ENCODE results near the gene STXBP5. TPM values are rescaled to one million over a fixed set of nuclear protein-coding genes. Genes with fewer than 3 reads are reported as not detected.

The STXBP5 gene
- total and polyA plus RNA-seq, 2 donors (not counting 1 experiment from before 2014, with no cell fraction given) = 4.6 to 24.1 TPM

- DNase-seq (no peak), ATAC-seq (ENCODE audit: low read depth) (no peak)
- TF ChIP-seq CTCF (IDR thresholded peaks at IDR 0.05) (no peak), EZH2 (IDR thresholded peaks at IDR 0.05; ENCODE audit: borderline replicate concordance, insufficient read depth, low read depth, low read length, poor library complexity, severe bottlenecking) (no peak)
- no peak overlapping the region for H3K4me3 Mint-ChIP-seq
- no peak overlapping the region for H3K27ac Mint-ChIP-seq
- Histone ChIP-seq H3K4me3 (ENCODE audit: control extremely low read depth in 1 of 5, extremely low read depth in 1 of 5, insufficient read depth in 1 of 5, low read depth in 2 of 5, low read length in 4 of 5) (no peak overlapping the region), H3K4me1 (ENCODE audit: control insufficient read depth in 2 of 2, insufficient read depth in 2 of 2, low read length in 2 of 2) (peaks cover 0 to 1% of the 10 kb centered on the region in 2 donors), H3K9ac (ENCODE audit: low read length) (no peak overlapping the region), H4K20me1 (ENCODE audit: control insufficient read depth, insufficient read depth, low read length, poor library complexity, severe bottlenecking) (no peaks in the 10 kb centered on the region), H3K27me3 (replicated peaks in 1 of 4; ENCODE audit: control extremely low read depth in 1 of 4, control insufficient read depth in 3 of 4, insufficient read depth in 4 of 4, low read length in 3 of 4) (no peaks in the 10 kb centered on the region), H3K79me2 (ENCODE audit: control insufficient read depth, insufficient read depth, low read length) (no peaks in the 10 kb centered on the region), H3K36me3 (replicated peaks in 1 of 2; ENCODE audit: control extremely low read depth in 1 of 2, control insufficient read depth in 1 of 2, extremely low read depth in 1 of 2, insufficient read depth in 2 of 2, low read length in 1 of 2) (no peaks in the 10 kb centered on the region), H3K4me2 (replicated peaks; ENCODE audit: low read depth, low read length, poor library complexity, severe bottlenecking) (no peak overlapping the region), H3K9me3 (ENCODE audit: control extremely low read depth in 1 of 3, control insufficient read depth in 2 of 3, insufficient read depth in 1 of 3, low read length in 2 of 3) (no peaks in the 10 kb centered on the region), H3K27ac (ENCODE audit: low read length in 2 of 2) (no peak overlapping the region), H2AFZ (ENCODE audit: insufficient read depth, low read depth, low read length, poor library complexity, severe bottlenecking) (no peak overlapping the region)
- WGBS (ENCODE audit: insufficient coverage) = 92% methylated on average over 1 of the region's 2 CpGs
- POLR2A ChIA-PET = no interaction called here
- no peaks in the 10 kb centered on the region for H3K27me3 Mint-ChIP-seq
- H3K9me3 Mint-ChIP-seq (ENCODE audit: insufficient read depth) = no peaks in the 10 kb centered on the region
- H3K4me1 Mint-ChIP-seq = peaks cover 12% of the 10 kb centered on the region
- intact Hi-C loops (cut with micrococcal nuclease) = no loop called here
- CTCF ChIA-PET = no interaction called here
These were observed 7.1 kb downstream of the STXBP5 start for GRCh38 chr6:147211349-147211748.

- Histone ChIP-seq H3K9ac (ENCODE audit: low read length) (no peak overlapping the region), H3K9me3 (ENCODE audit: control extremely low read depth in 1 of 3, control insufficient read depth in 2 of 3, insufficient read depth in 1 of 3, low read length in 2 of 3) (no peaks in the 10 kb centered on the region), H3K4me3 (ENCODE audit: control extremely low read depth in 1 of 5, extremely low read depth in 1 of 5, insufficient read depth in 1 of 5, low read depth in 2 of 5, low read length in 4 of 5) (no peak overlapping the region), H3K36me3 (replicated peaks in 1 of 2; ENCODE audit: control extremely low read depth in 1 of 2, control insufficient read depth in 1 of 2, extremely low read depth in 1 of 2, insufficient read depth in 2 of 2, low read length in 1 of 2) (no peaks in the 10 kb centered on the region), H3K79me2 (ENCODE audit: control insufficient read depth, insufficient read depth, low read length) (no peaks in the 10 kb centered on the region), H3K27ac (ENCODE audit: low read length in 2 of 2) (no peak overlapping the region), H2AFZ (ENCODE audit: insufficient read depth, low read depth, low read length, poor library complexity, severe bottlenecking) (no peak overlapping the region), H3K27me3 (replicated peaks in 1 of 4; ENCODE audit: control extremely low read depth in 1 of 4, control insufficient read depth in 3 of 4, insufficient read depth in 4 of 4, low read length in 3 of 4) (no peaks in the 10 kb centered on the region), H4K20me1 (ENCODE audit: control insufficient read depth, insufficient read depth, low read length, poor library complexity, severe bottlenecking) (no peaks in the 10 kb centered on the region), H3K4me1 (ENCODE audit: control insufficient read depth in 2 of 2, insufficient read depth in 2 of 2, low read length in 2 of 2) (no peaks in the 10 kb centered on the region), H3K4me2 (replicated peaks; ENCODE audit: low read depth, low read length, poor library complexity, severe bottlenecking) (no peak overlapping the region)
- no peaks in the 10 kb centered on the region for H3K27me3 Mint-ChIP-seq
- no peak overlapping the region for H3K4me3 Mint-ChIP-seq
- POLR2A ChIA-PET = no interaction called here
- no peak overlapping the region for H3K27ac Mint-ChIP-seq
- 100% methylated on average over 2 of the region's 4 CpGs for WGBS (ENCODE audit: insufficient coverage)
- H3K4me1 Mint-ChIP-seq = peaks cover 10% of the 10 kb centered on the region
- no peak for TF ChIP-seq EZH2 (IDR thresholded peaks at IDR 0.05; ENCODE audit: borderline replicate concordance, insufficient read depth, low read depth, low read length, poor library complexity, severe bottlenecking)
- ATAC-seq (ENCODE audit: low read depth) (no peak), DNase-seq (no peak)
- intact Hi-C loops (cut with micrococcal nuclease) = no loop called here
- CTCF ChIA-PET = no interaction called here
- H3K9me3 Mint-ChIP-seq (ENCODE audit: insufficient read depth) = no peaks in the 10 kb centered on the region
These were observed 7.6 kb downstream of the STXBP5 start for GRCh38 chr6:147211831-147212230.
